Endothelial cell (in vitro differentiated cells): ENCODE data around the gene STIP1. TPM values are rescaled to one million over a fixed set of nuclear protein-coding genes. Genes with fewer than 3 reads are reported as not detected.

Experiments used
- DNase-seq: peaks from one replicate; pipeline ENCODE4 v3.0.0; 2021; ENCODE audit warnings: low spot score
- H3K27ac Mint-ChIP-seq: one replicate; pipeline ENCODE4 v1.8.0; 2021; ENCODE audit warnings: mixed read lengths, inconsistent platforms; ENCODE audit not compliant: unreplicated experiment
- H3K27me3 Mint-ChIP-seq: one replicate; pipeline ENCODE4 v1.8.0; 2021; ENCODE audit warnings: mild to moderate bottlenecking, moderate library complexity, mixed read lengths, inconsistent platforms; ENCODE audit not compliant: unreplicated experiment
- H3K36me3 Mint-ChIP-seq: one replicate; pipeline ENCODE4 v1.8.0; 2021; ENCODE audit warnings: mild to moderate bottlenecking, low read depth, mixed read lengths, inconsistent platforms; ENCODE audit not compliant: unreplicated experiment
- H3K4me1 Mint-ChIP-seq: one replicate; pipeline ENCODE4 v1.8.0; 2021; ENCODE audit warnings: mild to moderate bottlenecking, mixed read lengths, inconsistent platforms; ENCODE audit not compliant: unreplicated experiment
- H3K4me3 Mint-ChIP-seq: one replicate; pipeline ENCODE4 v1.8.0; 2021; ENCODE audit warnings: mild to moderate bottlenecking, mixed read lengths, inconsistent platforms; ENCODE audit not compliant: unreplicated experiment
- H3K9me3 Mint-ChIP-seq: one replicate; pipeline ENCODE4 v1.8.0; 2021; ENCODE audit warnings: mixed read lengths, inconsistent platforms; ENCODE audit not compliant: unreplicated experiment
- CTCF ChIP-seq: fragments of 200-600 bp; sonication (generic); IDR thresholded peaks from one replicate; pipeline ENCODE4 v1.5.0; 2021; ENCODE audit warnings: antibody characterized with exemption; ENCODE audit not compliant: unreplicated experiment
- total RNA-seq: library from RNA; stranded (reverse); fragmentation: NEBNext Ultra II Directional; extraction: Animal tissue kit (Norgen Biotek cat#: 25700); gene quantifications from one replicate; pipeline ENCODE4 v1.2.1, GENCODE V29; 2021; ENCODE audit not compliant: unreplicated experiment

STIP1 gene
- total RNA-seq, 1 donor from 2014 or later, result 124 TPM

GRCh38 chr11:64141081-64141783, 44.7 kb upstream of the STIP1 start:
- H3K4me1 Mint-ChIP-seq, result no peaks in the 10 kb centered on the region
- H3K9me3 Mint-ChIP-seq, result no peaks in the 10 kb centered on the region
- no peaks in the 10 kb centered on the region for H3K36me3 Mint-ChIP-seq
- no peak for TF ChIP-seq CTCF
- no peak for DNase-seq
- peaks cover 2% of the 10 kb centered on the region for H3K27me3 Mint-ChIP-seq
- no peak overlapping the region for H3K4me3 Mint-ChIP-seq
- H3K27ac Mint-ChIP-seq, result no peak overlapping the region

- Mint-ChIP-seq H3K27me3 (peaks cover 5% of the 10 kb centered on the region), H3K27ac (no peak overlapping the region), H3K4me1 (peaks cover 3% of the 10 kb centered on the region), H3K36me3 (no peaks in the 10 kb centered on the region), H3K9me3 (no peaks in the 10 kb centered on the region), H3K4me3 (no peak overlapping the region)
- no peak for TF ChIP-seq CTCF
- DNase-seq, result no peak
These were observed 41.1 kb upstream of the STIP1 start for GRCh38 chr11:64144587-64145472.

GRCh38 chr11:64146036-64146955, 39.7 kb upstream of the STIP1 start:
- no peak overlapping the region for H3K27ac Mint-ChIP-seq
- H3K27me3 Mint-ChIP-seq, result peaks cover 4% of the 10 kb centered on the region
- TF ChIP-seq CTCF, result peak; percentile 83
- peak; percentile 70 for DNase-seq
- H3K4me1 Mint-ChIP-seq, result peaks cover 3% of the 10 kb centered on the region
- H3K9me3 Mint-ChIP-seq, result no peaks in the 10 kb centered on the region
- no peaks in the 10 kb centered on the region for H3K36me3 Mint-ChIP-seq
- H3K4me3 Mint-ChIP-seq, result peak overlapping the region; percentile 2

- TF ChIP-seq CTCF, result peak; percentile 73
- peak; percentile 87 for DNase-seq
- H3K9me3 Mint-ChIP-seq, result no peaks in the 10 kb centered on the region
- no peak overlapping the region for H3K27ac Mint-ChIP-seq
- peaks cover 4% of the 10 kb centered on the region for H3K27me3 Mint-ChIP-seq
- peak overlapping the region; percentile 65 for H3K4me3 Mint-ChIP-seq
- peaks cover 3% of the 10 kb centered on the region for H3K4me1 Mint-ChIP-seq
- no peaks in the 10 kb centered on the region for H3K36me3 Mint-ChIP-seq
These were observed 37.6 kb upstream of the STIP1 start for GRCh38 chr11:64148226-64148916.
